ENCODE data around the gene OR3A2.
"Not testable (repeated sequence)": the region's sequence is repeated elsewhere in the genome, so short reads cannot be mapped to it uniquely, and the experiment has no call there.

Gene OR3A2

GRCh38 chr17:3308603-3309002 is 77.5 kb downstream of the OR3A2 start:
- DNase-seq = no peak
- intact Hi-C loops (cut with DNase I) = no loop called here

DNA sequence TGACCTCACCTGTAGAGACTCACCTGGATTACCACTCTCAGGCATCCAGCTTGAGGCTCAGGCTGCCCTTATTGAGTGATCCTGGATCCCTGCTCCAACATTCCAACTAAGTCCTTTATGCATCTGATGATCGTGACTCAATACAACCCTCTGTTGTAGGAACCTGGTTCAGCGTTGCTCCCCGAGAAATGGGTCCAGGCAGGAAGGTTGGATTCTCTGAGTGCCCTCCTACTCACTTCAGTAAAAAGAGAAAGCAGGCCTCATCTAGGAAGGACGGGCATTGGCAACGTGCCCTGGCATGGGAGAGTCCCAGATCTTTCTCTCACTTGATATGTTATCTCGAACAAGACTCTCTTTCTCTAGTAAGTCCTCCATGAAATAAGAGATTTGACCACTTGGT is 87.8 kb downstream of the OR3A2 start, which contains the start of gene OR3A1:
TSS of gene OR3A1 (minus strand) at position 101 of the 400 bp plus-strand sequence. CDS start 5,778 bp downstream, outside the sequence.
- DNase-seq = no peak
- intact Hi-C loops (cut with DNase I) = no loop called here

- DNase-seq = no peak
- intact Hi-C loops (cut with DNase I) = no loop called here
Observed at GRCh38 chr17:3295632-3296031, 90.5 kb downstream of the OR3A2 start.

GRCh38 chr17:3293548-3293947 is 92.6 kb downstream of the OR3A2 start:
- DNase-seq; intact Hi-C loops (cut with DNase I): not testable (repeated sequence)

DNA sequence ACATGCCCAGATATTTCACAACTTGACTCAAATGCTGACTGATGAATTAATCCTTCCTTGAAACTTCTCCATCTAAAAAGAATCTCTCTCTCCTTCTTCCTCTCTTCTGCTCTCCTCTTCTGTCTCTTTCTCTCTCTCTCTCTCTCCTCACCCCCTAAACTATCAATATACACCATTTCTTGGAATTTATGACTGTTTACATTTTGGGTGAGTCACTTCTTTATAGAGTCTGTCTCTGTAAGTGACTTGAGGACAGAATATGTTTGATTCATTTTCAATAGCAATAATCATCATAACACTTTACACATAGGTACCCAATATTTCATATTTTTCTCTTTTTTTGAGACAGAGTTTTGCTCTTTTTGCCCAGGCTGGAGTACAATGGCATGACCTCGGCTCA is 103.2 kb downstream of the OR3A2 start:
- no peak for DNase-seq
- intact Hi-C loops (cut with DNase I) = no loop called here

GRCh38 chr17:3276126-3276525 is 110.0 kb downstream of the OR3A2 start:
- no peak for DNase-seq
- intact Hi-C loops (cut with DNase I) = no loop called here

- DNase-seq = no peak
- intact Hi-C loops (cut with DNase I) = no loop called here
Observed at GRCh38 chr17:3271072-3271848, 114.8 kb downstream of the OR3A2 start.

DNA sequence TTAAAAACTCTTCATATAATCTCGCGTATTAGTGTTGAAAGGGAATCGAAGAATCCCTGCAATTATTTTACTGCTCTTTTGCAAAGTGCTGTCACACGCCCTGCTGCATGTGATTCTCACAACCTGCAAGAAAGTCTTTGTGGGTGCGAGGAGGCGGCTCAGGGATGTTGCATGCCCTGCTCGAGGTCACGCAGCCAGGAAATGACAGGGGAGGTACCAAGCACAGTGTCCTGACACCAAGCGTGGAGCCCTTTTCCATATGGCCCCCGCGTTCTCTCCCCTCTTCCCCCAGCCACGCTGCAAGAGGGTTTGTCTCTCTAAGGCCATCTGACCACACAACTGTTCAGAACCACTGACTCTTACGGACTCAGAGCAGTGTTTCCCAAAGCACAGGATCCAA is 125.5 kb downstream of the OR3A2 start:
- intact Hi-C loops (cut with DNase I) = no loop called here
- DNase-seq = no peak

- DNase-seq = no peak
- intact Hi-C loops (cut with DNase I) = no loop called here
Observed at GRCh38 chr17:3260163-3260562, 125.9 kb downstream of the OR3A2 start.

DNA sequence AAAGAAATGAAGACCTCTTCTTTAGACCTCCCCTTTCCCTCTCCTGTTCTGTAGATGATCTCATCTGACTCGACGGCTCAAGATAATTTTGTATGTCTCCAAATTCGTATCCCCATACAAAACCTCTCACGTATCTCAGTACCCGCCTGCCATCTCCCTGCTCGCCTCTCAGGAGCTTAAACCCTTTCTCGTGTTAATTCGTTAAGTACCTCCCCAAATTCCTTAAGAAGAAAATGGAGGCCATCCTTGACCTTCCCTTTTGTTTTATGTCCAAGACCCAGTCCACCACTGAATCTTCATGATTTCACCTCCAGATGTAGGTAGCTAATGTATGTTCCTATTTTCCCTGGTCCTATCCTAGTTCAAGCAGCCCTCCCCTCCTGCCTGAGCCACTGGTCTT is 129.5 kb downstream of the OR3A2 start:
- DNase-seq = no peak
- intact Hi-C loops (cut with DNase I) = no loop called here

DNA sequence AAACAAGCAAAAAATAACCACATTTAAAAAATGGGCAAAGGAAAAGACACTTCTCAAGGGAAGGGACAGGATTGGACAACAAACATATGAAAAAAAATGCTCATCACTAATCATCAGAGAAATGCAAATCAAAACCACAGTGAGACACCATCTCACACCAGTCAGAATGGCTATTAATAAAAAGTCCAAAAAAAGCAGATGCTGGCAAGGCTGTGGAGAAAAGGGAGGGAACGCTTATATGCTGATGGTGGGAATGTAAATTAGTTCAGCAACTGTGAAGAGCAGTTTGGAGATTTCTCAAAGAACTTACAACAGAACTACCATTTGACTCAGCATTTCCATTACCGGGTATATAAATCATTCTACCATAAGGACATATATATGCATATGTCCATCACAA is 137.1 kb downstream of the OR3A2 start:
- DNase-seq; intact Hi-C loops (cut with DNase I): not testable (repeated sequence)

DNA sequence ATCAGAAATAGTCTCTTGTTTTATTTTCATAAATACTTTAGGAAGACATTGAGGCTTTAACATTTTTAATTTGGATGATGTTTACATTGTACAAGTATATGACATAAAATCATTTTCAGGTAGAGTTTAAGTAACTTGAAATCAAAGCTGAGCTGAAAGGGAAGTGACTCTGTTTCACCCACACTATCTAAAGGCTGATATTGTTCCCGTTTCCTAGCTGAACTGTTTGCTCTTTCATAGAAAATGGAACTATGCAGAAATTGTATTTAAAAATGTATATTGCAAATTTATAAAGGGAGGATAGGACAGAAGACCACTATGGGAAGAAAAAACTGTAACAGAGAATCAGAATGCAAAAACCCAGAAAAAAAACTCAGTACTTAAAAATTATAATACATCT is 141.3 kb downstream of the OR3A2 start:
- DNase-seq; intact Hi-C loops (cut with DNase I): not testable (repeated sequence)

DNA sequence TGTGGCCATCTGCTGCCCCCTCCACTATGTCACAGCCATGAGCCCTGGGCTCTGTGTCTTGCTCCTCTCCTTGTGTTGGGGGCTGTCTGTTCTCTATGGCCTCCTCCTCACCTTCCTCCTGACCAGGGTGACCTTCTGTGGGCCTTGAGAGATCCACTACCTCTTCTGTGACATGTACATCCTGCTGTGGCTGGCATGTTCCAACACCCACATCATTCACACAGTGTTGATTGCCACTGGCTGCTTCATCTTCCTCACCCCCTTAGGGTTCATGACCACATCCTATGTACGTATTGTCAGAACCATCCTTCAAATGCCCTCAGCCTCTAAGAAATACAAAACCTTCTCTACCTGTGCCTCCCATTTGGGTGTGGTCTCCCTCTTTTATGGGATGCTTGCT is 145.1 kb downstream of the OR3A2 start:
- DNase-seq; intact Hi-C loops (cut with DNase I): not testable (repeated sequence)

DNA sequence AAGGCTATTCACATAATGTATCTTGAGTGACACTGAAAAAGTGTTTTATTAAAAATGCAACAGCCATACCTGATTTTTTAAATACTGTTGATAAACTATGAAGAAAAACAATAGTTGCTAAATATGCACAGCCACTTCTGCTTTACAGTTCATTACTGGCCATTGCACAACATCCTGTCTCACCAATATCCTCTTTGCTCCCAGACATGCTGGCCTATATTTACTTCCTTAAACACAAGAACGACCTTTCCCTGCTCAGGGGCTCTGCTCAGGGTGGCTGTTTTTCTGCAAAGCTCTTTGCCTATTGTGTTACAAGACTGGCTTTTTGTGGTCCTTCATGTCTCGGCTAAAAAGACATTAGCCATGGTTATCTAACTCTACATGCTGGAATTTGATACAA is 147.4 kb downstream of the OR3A2 start:
- peak in 4 of 42 donors; percentile 5 to 54 (median 14) for DNase-seq
- intact Hi-C loops (cut with DNase I) = not testable (repeated sequence)

DNA sequence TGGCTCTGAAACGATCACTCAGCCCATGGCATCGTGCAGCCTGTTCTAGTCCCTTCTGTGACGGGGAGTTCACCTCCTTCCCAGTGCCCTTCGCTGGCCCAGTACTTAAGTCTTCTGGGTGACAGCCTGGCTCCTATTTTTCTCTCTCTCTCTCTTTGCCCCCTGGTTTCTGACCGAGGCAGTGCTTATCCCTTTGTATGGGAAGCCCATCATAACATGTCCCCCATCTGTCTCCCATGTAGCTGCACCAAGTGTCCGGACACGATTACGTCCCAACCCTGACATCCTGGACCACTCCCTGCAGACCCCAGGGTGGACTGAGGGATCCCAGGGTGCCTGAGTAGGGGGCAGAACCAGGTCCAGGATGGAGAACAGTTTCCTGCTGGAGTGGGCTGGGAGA is 153.8 kb downstream of the OR3A2 start:
- DNase-seq; intact Hi-C loops (cut with DNase I): not testable (repeated sequence)
